CD4-positive, alpha-beta memory T cell (primary cell): ENCODE measurements around the gene TBX21. TPM values are rescaled to one million over a fixed set of nuclear protein-coding genes. Genes with fewer than 3 reads are reported as not detected.
A peak's percentile ranks its signal among the peaks of the same experiment; 100 is the strongest.
"Not testable (repeated sequence)": the region's sequence is repeated elsewhere in the genome, so short reads cannot be mapped to it uniquely, and the experiment has no call there.

ENCODE experiments used
- CTCF ChIA-PET: fragments of 350-600 bp; sonication (Branson Sonifier 250); formaldehyde crosslinking; loops from one replicate; lab custom pipeline; 2021; ENCODE audit warnings: inconsistent platforms; ENCODE audit not compliant: partially characterized antibody; lab: Charles Lee
- POLR2A ChIA-PET: fragments of 350-600 bp; sonication (Branson Sonifier 250); formaldehyde crosslinking; loops from one replicate; lab custom pipeline; 2021; ENCODE audit not compliant: partially characterized antibody; lab: Charles Lee
- DNase-seq, 5 donors: peaks; one replicate each; pipeline versions ENCODE4 v3.0.0 to v3.0.0-alpha.2; 2020 to 2022; ENCODE audit warnings: mixed read lengths in 1 of 5
- H3K27ac ChIP-seq: one replicate; pipeline ENCODE4 v1.7.0; 2013; ENCODE audit warnings: low read depth, low read length
- H3K27me3 ChIP-seq: 2 replicates; pipeline ENCODE4 v1.7.0; 2013; ENCODE audit warnings: mild to moderate bottlenecking, low read length, moderate library complexity; ENCODE audit not compliant: insufficient read depth
- H3K36me3 ChIP-seq: 2 replicates; pipeline ENCODE4 v1.7.0; 2013; ENCODE audit warnings: mild to moderate bottlenecking, low read length, moderate library complexity; ENCODE audit not compliant: insufficient read depth
- H3K4me1 ChIP-seq: 2 replicates; pipeline ENCODE4 v1.7.0; 2013; ENCODE audit warnings: mild to moderate bottlenecking, low read length, moderate library complexity; ENCODE audit not compliant: insufficient read depth
- H3K4me3 ChIP-seq, 2 donors: one replicate each; pipeline ENCODE4 v1.7.0; 2013; ENCODE audit warnings: low read length in 2 of 2, mild to moderate bottlenecking in 1 of 2
- H3K9me3 ChIP-seq, 2 donors: one replicate each; pipeline ENCODE4 v1.7.0; 2013; ENCODE audit warnings: low read length in 2 of 2, control low read depth in 1 of 2; ENCODE audit not compliant: control insufficient read depth in 1 of 2
- H3K27ac Mint-ChIP-seq, 7 donors: one replicate each; pipeline ENCODE4 v1.8.0; 2020 to 2021; ENCODE audit warnings: mixed read lengths in 7 of 7, mild to moderate bottlenecking in 6 of 7, inconsistent platforms in 3 of 7, moderate library complexity in 3 of 7
- H3K27me3 Mint-ChIP-seq, 2 donors: one replicate each; pipeline ENCODE4 v1.8.0; 2020 to 2021; ENCODE audit warnings: mixed read lengths in 2 of 2
- H3K36me3 Mint-ChIP-seq, 2 donors: one replicate each; pipeline ENCODE4 v1.8.0; 2020 to 2021; ENCODE audit warnings: mixed read lengths in 2 of 2, inconsistent platforms in 1 of 2, mild to moderate bottlenecking in 1 of 2
- H3K4me1 Mint-ChIP-seq, 4 donors: one replicate each; pipeline ENCODE4 v1.8.0; 2020 to 2021; ENCODE audit warnings: mixed read lengths in 4 of 4, mild to moderate bottlenecking in 1 of 4
- H3K4me3 Mint-ChIP-seq, 8 donors: one replicate each; pipeline ENCODE4 v1.8.0; 2020 to 2021; ENCODE audit warnings: mixed read lengths in 8 of 8, mild to moderate bottlenecking in 7 of 8, moderate library complexity in 6 of 8, inconsistent platforms in 3 of 8
- H3K9me3 Mint-ChIP-seq, 8 donors: one replicate each; pipeline ENCODE4 v1.8.0; 2020 to 2021; ENCODE audit warnings: mixed read lengths in 8 of 8, mild to moderate bottlenecking in 5 of 8, inconsistent platforms in 3 of 8, moderate library complexity in 1 of 8
- intact Hi-C: fragments of 100-400 bp; cut with micrococcal nuclease; formaldehyde crosslinking; loops from one replicate; pipeline ENCODE4 v1.15.1; 2023
- polyA plus RNA-seq, 2 donors: library from polyadenylated mRNA; unstranded; fragments of 300-500 nt; fragmentation: Illumina TruSeq; gene quantifications; one replicate each; pipeline ENCODE4 v1.2.3, GENCODE V29; 2021
- total RNA-seq, 2 experiments: library from RNA; stranded (reverse); gene quantifications; one replicate each; pipeline ENCODE4 v1.2.3, GENCODE V29; 2021

TBX21 gene
- total and polyA plus RNA-seq, 4 experiments from 2014 or later, result 6.8 to 17.9 (median 13.6) TPM

- POLR2A ChIA-PET, result interaction anchor here (1.9 kb wide), 1 partner anchor 31 kb away, joined by 8 read pairs; the partner anchor contains the start of gene TBX21
These were observed 31.0 kb downstream of the TBX21 start for GRCh38 chr17:47763913-47764582.

GRCh38 chr17:47773649-47774048 lies 40.6 kb downstream of the TBX21 start:
- CTCF ChIA-PET, result interaction anchor here (0.7 to 2.7 kb wide), 3 partner anchors 9 to 116 kb away, joined by 3 to 8 read pairs (median 3); partner anchors contain the start of gene TBX21
- H3K27ac Mint-ChIP-seq, intact Hi-C loops: not testable (repeated sequence)

More at GRCh38 chr17:47763913-47764582, 31.0 kb downstream of the TBX21 start:
- H3K36me3 Mint-ChIP-seq, result peaks cover 5% of the 10 kb centered on the region in 2 donors
- Histone ChIP-seq H3K27me3 (no peaks in the 10 kb centered on the region), H3K9me3 (no peaks in the 10 kb centered on the region), H3K27ac (no peak overlapping the region), H3K4me3 (no peak overlapping the region), H3K4me1 (peaks cover 8% of the 10 kb centered on the region), H3K36me3 (no peaks in the 10 kb centered on the region)
- peaks cover 7 to 16% (median 12%) of the 10 kb centered on the region in 4 donors for H3K4me1 Mint-ChIP-seq
- CTCF ChIA-PET, result no interaction called here
- peak overlapping the region in 1 of 7 donors; percentile 52 for H3K27ac Mint-ChIP-seq
- peaks cover 0 to 2% of the 10 kb centered on the region in 2 donors for H3K27me3 Mint-ChIP-seq
- DNase-seq, result no peak
- peaks cover 0 to 24% (median 13%) of the 10 kb centered on the region in 8 donors for H3K9me3 Mint-ChIP-seq
- intact Hi-C loops, result no loop called here
- no peak overlapping the region for H3K4me3 Mint-ChIP-seq

GRCh38 chr17:47774331-47774730 lies 41.3 kb downstream of the TBX21 start:
- intact Hi-C loops, result no loop called here
- Histone ChIP-seq H3K4me3 (no peak overlapping the region), H3K27me3 (peaks cover 23% of the 10 kb centered on the region), H3K9me3 (no peaks in the 10 kb centered on the region), H3K4me1 (no peaks in the 10 kb centered on the region), H3K27ac (no peak overlapping the region), H3K36me3 (no peaks in the 10 kb centered on the region)
- Mint-ChIP-seq H3K36me3 (no peaks in the 10 kb centered on the region), H3K4me1 (peaks cover 0 to 5% (median 3%) of the 10 kb centered on the region in 4 donors), H3K27me3 (peaks cover 29 to 32% of the 10 kb centered on the region in 2 donors), H3K4me3 (no peak overlapping the region), H3K9me3 (peaks cover 0 to 23% (median 5%) of the 10 kb centered on the region in 8 donors), H3K27ac (no peak overlapping the region)
- no peak for DNase-seq
- POLR2A ChIA-PET, result no interaction called here
- CTCF ChIA-PET, result interaction anchor here (0.7 to 2.7 kb wide), 2 partner anchors 8 to 41 kb away, joined by 3 to 8 read pairs; partner anchors contain the start of gene TBX21

More at GRCh38 chr17:47773649-47774048, 40.6 kb downstream of the TBX21 start:
- peaks cover 29 to 33% of the 10 kb centered on the region in 2 donors for H3K27me3 Mint-ChIP-seq
- H3K27ac ChIP-seq, H3K4me3 ChIP-seq, H3K36me3 ChIP-seq, H3K36me3 Mint-ChIP-seq, POLR2A ChIA-PET, H3K9me3 ChIP-seq, DNase-seq, H3K4me1 ChIP-seq, H3K4me3 Mint-ChIP-seq, H3K4me1 Mint-ChIP-seq: not testable (repeated sequence)
- H3K27me3 ChIP-seq, result peaks cover 23% of the 10 kb centered on the region
- peaks cover 0 to 23% (median 5%) of the 10 kb centered on the region in 8 donors for H3K9me3 Mint-ChIP-seq

GRCh38 chr17:47774987-47775580 lies 42.0 kb downstream of the TBX21 start:
- H3K9me3 ChIP-seq, result no peaks in the 10 kb centered on the region
- POLR2A ChIA-PET, result no interaction called here
- H3K36me3 Mint-ChIP-seq, result no peaks in the 10 kb centered on the region
- no peaks in the 10 kb centered on the region for H3K4me1 ChIP-seq
- H3K36me3 ChIP-seq, result no peaks in the 10 kb centered on the region
- peaks cover 31 to 32% of the 10 kb centered on the region in 2 donors for H3K27me3 Mint-ChIP-seq
- no peak overlapping the region for H3K4me3 ChIP-seq
- H3K27me3 ChIP-seq, result peaks cover 23% of the 10 kb centered on the region
- H3K27ac ChIP-seq, result no peak overlapping the region
- H3K4me1 Mint-ChIP-seq, result peaks cover 0 to 5% (median 3%) of the 10 kb centered on the region in 4 donors
- CTCF ChIA-PET, result interaction anchor here (0.9 to 1.3 kb wide), 3 partner anchors 9 to 76 kb away, joined by 3 to 4 read pairs (median 4); partner anchors contain the start of gene TBX21
- H3K9me3 Mint-ChIP-seq, result peaks cover 0 to 23% (median 5%) of the 10 kb centered on the region in 8 donors
- no peak for DNase-seq
- no peak overlapping the region for H3K27ac Mint-ChIP-seq
- no peak overlapping the region for H3K4me3 Mint-ChIP-seq
- intact Hi-C loops, result no loop called here

GRCh38 chr17:47776330-47777197 lies 43.5 kb downstream of the TBX21 start:
- Histone ChIP-seq H3K9me3 (no peaks in the 10 kb centered on the region), H3K27ac (no peak overlapping the region), H3K4me1 (no peaks in the 10 kb centered on the region), H3K4me3 (no peak overlapping the region), H3K27me3 (peaks cover 23% of the 10 kb centered on the region), H3K36me3 (no peaks in the 10 kb centered on the region)
- Mint-ChIP-seq H3K4me3 (no peak overlapping the region), H3K27ac (no peak overlapping the region), H3K36me3 (no peaks in the 10 kb centered on the region), H3K4me1 (peaks cover 0 to 5% (median 3%) of the 10 kb centered on the region in 4 donors), H3K9me3 (peaks cover 0 to 15% (median 0%) of the 10 kb centered on the region in 8 donors), H3K27me3 (peaks cover 33 to 35% of the 10 kb centered on the region in 2 donors)
- ChIA-PET POLR2A (no interaction called here), CTCF (interaction anchor here (0.9 to 2.8 kb wide), 5 partner anchors 8 to 77 kb away, joined by 3 to 10 read pairs (median 4); partner anchors contain the start of gene TBX21)
- intact Hi-C loops, result loop anchor here (1.0 to 2.0 kb wide), 7 partner anchors 14 to 842 kb away; partner anchors contain the start of genes SCRN2 and TBX21
- peak; percentile 46 to 56 (median 48) for DNase-seq

GRCh38 chr17:47778184-47778635 lies 45.2 kb downstream of the TBX21 start:
- Histone ChIP-seq H3K27ac (no peak overlapping the region), H3K4me3 (no peak overlapping the region), H3K36me3 (no peaks in the 10 kb centered on the region), H3K27me3 (peaks cover 23% of the 10 kb centered on the region), H3K9me3 (no peaks in the 10 kb centered on the region), H3K4me1 (no peaks in the 10 kb centered on the region)
- Mint-ChIP-seq H3K27me3 (peaks cover 29 to 38% of the 10 kb centered on the region in 2 donors), H3K27ac (no peak overlapping the region), H3K9me3 (peaks cover 0 to 5% (median 0%) of the 10 kb centered on the region in 8 donors), H3K4me1 (peaks cover 0 to 5% (median 3%) of the 10 kb centered on the region in 4 donors), H3K4me3 (no peak overlapping the region), H3K36me3 (no peaks in the 10 kb centered on the region)
- intact Hi-C loops, result no loop called here
- ChIA-PET POLR2A (interaction anchor here (0.6 kb wide), 1 partner anchor 85 kb away, joined by 3 read pairs; no protein-coding TSS in a partner anchor), CTCF (interaction anchor here (2.8 kb wide), 1 partner anchor 23 kb away, joined by 10 read pairs; no protein-coding TSS in a partner anchor)
- no peak for DNase-seq
